HG02870 (cell line): Measurements from ENCODE around the gene ZSWIM7.
"Not testable (repeated sequence)": the region's sequence is repeated elsewhere in the genome, so short reads cannot be mapped to it uniquely, and the experiment has no call there.

ENCODE experiments used
- ATAC-seq: cut with Tn5 transposase; IDR thresholded peaks from one replicate; pipeline ENCODE4 v1.9.1; 2021; ENCODE audit warnings: mild to moderate bottlenecking, moderate library complexity; ENCODE audit not compliant: unreplicated experiment

ZSWIM7 gene

DNA sequence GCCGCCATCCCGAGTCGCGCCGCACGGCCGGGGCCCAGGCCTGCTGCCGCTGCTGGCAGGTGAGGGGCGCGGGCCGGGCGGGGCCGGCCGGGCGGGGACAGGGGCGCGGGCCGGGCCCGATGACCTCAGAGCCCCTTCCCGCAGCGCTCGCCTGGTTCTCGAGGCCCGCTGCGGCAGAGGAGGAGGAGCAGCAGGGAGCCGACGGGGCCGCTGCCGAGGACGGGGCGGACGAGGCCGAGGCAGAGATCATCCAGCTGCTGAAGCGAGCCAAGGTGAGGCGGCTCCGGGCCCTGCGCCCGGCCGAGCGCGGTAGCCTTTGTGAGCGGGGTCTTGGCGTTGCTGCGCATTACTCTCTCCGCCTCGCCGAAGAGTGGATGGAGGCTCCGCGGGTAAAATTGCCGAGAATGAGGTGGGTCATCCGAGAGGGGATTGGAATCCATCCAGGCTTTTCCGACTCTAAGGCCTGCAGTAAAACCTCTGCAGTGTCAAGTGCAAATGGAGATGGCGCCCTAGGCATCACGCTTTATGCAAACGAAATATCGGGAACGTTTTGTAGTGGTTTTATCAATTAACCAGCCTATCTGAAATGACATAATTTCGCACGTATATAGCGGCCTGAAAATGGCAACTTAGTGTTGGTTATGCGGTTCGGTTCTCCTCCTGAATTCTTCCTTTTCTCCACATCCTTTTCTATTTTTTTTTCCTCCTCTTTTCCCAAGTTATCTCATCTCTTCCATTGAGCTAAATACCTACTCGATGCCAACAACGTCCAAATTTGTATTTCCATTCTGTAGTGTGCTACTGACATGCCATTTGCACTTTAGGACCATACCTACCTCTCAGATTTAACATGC lies 697 bp upstream of the ZSWIM7 start:
- peak; percentile 31 for ATAC-seq

DNA sequence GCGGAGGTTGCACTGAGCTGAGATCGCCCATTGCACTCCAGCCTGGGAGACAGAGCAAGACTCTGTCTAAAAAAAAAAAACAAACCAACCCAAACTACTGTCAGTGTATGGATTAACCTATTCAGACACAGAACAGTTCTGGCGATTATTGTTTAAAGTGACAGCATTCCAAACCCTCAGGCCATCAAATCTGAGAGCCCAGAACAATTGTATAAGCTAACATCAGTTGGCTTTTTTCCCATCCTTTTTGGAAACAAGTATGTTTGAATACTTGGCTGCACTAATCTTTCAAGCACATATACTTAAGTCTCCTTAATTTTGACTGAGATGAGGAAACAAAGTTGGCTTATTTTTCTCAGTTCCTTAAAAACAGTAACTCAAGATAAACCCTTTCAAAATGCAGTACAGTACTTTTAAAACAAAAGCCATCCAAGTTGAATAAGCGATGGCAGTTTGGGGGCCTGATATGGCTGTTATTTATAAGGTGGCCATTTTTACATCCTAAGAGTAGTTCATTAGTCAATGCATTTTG lies 1.4 kb downstream of the ZSWIM7 start:
- ATAC-seq: no peak

GRCh38 chr17:15996322-15996721 lies 3.2 kb downstream of the ZSWIM7 start:
- no peak for ATAC-seq

DNA sequence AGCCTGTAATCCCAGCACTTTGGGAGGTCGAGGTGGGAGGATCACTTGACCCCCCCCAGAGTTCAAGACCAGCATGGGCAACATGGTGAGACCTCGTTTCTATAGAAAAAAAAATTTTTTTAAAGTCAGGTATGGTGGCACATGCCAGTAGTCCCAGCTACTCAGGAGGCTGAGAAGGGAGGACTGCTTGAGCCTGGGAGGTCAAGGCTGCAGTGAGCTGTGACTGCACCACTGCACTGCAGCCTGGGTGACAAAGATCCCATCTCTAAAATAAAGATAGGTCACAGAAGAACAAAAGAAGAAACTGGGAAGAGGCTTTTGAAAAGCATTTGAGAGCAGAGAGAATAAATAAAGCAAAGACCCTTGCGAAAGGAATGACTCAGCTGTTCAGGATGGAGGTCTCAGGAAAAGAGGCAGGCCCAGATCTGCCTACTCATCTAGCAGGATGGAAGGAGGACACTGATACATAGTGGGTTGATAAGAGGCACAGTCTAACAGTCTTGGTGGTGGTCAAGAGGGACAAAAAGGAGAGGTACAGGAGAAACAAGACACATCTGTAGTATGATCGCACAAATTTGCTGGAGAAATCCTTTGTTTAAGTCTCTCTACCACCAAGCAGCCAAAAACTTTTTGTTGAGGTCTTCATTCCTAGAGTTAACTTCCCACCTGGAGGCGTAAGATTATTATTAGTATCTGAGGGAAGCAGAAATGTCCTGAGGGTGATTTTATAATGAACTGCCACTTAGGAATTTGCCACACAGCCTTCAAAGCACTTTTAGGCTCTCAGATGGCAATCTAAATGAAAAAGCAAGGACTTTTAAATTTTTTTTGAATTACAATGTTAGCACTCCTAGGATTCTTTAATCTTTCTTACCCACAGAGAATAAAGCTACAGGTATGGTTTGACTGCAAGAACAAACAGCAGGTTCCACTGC lies 17.6 kb downstream of the ZSWIM7 start:
- ATAC-seq: no peak

DNA sequence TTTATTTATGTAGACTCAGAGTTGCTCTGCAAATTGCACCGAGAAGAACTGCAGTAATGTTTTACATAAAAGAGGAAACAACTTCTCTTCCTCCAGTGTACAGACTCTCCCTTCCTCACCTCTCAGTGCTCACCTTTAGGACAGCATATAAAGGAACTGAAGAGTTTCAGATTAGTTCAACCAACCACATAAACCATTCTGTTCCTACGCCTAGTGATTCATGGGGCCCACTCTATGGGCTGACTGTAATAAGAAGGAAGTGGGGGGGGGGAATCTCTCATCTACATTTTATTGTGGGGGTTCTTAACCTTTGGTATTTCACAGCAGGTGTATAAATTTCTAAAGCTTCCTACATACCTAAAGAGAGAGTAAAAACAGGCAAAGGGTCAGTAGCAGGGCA lies 18.3 kb downstream of the ZSWIM7 start:
- ATAC-seq: peak; percentile 95

- not testable (repeated sequence) for ATAC-seq
Observed at GRCh38 chr17:15979013-15979412, 20.5 kb downstream of the ZSWIM7 start.

DNA sequence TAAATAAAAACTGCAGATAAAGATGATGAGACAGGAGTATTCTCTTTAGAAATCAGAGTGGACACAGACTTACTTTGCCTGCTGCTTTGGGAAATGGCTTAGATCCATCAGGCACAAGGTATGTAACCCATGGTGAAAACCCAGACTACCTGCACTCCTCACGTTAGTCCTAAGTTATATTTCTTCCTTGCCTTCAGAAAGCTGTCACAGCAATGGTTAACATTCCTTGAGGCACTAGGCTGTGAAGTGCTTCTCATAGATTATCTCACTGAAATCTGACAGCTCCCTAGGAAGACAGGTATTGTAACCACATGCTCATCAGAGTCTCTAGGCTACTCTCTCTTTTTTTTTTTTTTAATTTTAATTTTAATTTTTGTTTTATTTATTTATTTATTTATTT lies 20.9 kb downstream of the ZSWIM7 start:
- no peak for ATAC-seq

DNA sequence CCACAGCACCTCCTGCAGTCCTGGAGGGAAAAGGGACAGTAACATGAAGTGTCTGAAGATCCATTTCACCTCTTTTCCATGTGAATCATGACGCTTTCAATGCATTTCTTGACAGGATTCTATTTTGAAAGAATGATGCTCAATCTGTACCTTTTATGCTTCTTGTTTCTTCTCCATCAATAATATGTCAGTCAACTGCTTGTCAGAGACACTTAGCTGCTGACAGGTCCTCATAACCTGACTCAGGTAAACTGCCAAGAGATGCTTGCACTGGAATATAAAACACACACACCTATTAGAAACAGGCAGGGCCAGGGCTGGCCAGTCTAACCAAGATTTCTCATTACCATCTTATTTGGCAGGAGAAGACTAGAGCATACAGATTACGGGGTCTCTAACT lies 21.6 kb downstream of the ZSWIM7 start:
- ATAC-seq: no peak

DNA sequence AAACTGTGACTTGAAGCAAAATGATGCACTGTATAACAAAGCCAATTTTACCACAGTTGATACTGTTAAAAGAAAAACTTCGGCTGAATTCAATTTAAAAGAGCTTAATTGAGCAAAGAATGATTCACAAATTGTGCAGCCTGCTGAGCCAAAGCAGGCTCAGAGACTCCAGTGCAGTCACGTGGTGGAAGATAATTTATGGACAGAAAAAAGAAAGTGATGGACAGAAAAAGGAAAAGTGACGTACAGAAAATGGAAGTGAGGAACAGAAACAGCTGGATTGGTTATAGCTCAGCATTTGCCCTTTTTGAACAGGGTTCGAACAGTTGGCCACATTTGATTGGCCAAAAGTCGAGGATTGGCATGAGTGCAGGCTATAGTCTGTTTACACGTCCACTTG lies 25.7 kb downstream of the ZSWIM7 start:
- no peak for ATAC-seq

DNA sequence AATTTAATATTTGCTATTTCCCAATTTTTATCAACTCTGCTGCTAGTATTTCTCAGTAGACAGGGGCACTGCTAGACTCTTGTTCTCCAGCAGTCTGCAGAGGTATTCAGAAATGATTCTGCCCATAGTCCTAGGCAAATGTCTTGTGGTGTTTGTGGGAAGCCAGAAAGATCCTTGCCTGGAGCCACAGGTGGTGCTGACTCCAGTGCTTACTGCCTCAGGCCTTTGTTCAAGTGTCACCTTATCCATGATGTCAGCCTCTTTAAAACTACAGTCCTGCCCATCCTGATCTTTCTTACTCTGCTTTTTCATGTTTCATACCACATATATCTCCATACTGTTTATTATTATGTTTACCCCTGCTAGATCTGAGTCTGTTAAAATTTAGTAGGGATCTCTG lies 26.5 kb downstream of the ZSWIM7 start:
- ATAC-seq: no peak

- ATAC-seq: no peak
Observed at GRCh38 chr17:15972497-15972951, 27.0 kb downstream of the ZSWIM7 start.

DNA sequence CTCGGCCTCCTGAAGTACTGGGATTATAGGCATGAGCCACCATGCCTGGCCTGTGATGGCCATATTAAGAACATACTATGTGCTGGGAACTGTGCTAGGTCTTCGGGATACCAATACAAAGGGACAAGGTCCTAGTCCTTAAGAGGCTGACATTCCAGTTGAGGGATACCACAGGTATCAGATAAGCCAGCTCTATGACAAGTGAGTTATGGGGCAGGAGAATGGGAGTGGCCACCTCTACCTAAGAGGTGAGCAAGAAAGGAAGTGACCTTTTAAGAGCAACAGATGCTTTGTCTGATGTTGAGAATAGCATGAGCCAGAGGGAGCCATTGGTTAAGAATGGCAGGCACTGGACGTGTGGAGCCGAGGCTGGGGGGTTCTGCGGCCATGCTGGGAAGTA lies 27.6 kb downstream of the ZSWIM7 start:
- ATAC-seq: no peak

DNA sequence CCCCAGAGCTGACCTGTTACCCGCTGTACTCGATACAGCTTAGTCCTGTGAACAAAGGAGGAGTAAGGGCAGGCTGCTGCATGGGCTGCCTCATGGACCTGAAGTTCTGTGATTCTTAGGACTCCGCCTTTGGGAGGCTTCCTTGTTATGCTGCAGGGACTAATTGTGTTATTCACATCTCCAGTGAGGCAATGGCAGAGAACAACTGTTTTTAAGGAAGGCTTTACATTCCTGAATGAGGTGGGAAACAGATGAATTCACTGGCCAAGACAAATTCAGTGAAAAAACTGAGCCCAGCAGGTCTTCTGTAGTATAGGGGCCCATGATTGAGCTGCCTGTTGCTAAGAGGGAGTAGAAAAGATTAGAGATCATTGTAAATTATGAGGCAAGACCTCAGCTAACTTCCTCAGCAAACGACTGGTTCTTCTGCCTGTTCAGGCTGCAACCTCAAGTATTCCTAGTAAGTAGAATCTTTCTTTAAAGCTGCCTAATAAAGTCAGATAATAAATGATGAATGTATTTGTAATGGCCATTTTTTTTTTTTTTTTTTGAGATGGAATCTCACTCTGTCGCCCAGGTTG lies 28.3 kb downstream of the ZSWIM7 start:
- ATAC-seq: no peak

DNA sequence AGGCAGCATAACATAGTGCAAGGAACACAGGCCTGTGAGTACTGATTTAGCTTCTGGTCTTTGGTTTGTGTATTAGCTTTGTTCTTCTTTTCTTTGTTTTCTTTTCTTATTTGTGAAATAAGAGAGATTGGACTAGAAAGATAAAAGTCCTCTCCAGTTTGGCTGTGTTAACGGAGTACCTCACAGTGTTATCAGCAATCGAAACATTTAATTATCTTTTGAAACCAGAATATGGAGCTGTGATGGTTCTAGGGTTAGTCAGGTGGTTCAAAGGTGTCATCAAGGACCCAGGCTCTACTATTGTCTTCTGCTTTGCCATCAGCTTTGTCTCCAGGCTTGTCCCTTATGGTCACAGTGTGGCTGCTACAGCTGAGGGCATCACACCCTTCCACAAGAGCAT lies 29.0 kb downstream of the ZSWIM7 start:
- ATAC-seq: no peak

DNA sequence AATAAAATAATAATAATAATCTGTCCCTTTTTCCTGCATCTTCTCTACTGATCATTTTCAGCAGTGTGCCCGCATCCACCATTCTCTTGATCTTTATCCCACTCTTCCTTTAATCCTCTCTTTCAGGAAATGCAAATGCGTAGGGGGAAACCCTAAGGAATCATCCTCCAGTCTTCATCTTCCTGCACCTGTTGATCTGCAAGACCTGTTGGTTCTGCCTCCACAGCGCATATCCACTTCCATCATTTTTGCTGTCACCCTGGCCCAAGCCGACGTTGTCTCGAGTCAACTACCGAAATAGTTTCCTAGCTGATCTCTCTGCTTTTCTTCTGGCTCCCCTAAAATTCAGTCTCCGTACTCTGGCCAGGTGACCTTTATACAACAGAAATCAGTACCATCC lies 30.0 kb downstream of the ZSWIM7 start:
- no peak for ATAC-seq

DNA sequence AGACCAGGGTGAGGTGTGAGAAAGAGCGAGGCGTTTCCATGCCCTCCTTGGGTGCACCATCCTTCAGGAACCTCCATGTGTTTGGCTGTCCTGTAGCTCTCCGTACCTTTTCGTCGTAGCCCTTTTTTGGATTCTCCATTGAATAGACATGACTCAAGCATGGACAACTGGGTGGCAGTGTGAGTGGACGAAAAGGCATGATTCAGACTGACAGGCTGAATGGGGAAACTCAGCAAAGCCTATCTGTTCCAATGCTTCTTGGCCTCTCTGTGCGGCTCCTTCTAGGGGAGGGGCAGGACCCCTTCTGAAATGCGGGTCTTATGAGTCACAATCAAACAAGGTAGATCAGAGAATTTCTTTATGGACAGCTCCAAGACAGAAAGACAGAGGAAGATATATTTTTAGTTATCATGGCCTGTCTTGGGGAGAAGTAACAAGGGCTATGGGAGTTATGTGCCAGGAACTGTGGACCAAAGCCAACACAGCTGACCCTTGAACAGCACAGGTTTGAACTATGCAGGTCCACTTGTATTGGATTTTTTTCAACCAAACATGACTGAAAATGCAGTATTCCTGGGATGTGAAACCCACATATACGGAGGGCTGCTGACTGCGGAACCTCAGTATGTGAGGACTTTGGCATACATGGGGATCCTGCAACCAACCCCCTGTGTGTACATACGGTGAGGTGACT lies 31.7 kb downstream of the ZSWIM7 start:
- no peak for ATAC-seq

- ATAC-seq: no peak
Observed at GRCh38 chr17:15966879-15967248, 32.6 kb downstream of the ZSWIM7 start.

GRCh38 chr17:15966183-15966878 lies 33.2 kb downstream of the ZSWIM7 start:
- no peak for ATAC-seq

GRCh38 chr17:15965528-15965927 lies 34.0 kb downstream of the ZSWIM7 start:
- no peak for ATAC-seq

DNA sequence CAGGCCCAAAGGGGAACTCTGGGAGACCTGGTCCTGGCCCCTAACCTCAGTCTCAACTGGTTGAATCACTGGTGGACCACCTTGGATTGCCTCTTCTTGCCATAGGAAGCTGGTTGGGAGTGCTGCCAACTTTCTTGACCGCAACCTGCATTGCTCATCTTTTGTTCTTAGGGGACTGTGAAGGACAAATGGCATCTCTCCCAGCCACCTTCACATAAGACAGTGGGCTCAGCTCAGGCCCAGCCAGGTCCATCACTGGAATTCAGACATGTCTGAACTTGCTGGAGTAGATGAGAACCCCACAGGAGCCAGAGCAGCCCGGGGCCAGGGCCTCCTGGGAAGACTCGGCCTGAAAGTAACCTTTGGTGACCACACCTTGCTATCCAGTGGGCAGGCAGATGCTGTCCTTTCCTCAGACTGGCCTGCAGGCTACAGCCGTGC lies 35.8 kb downstream of the ZSWIM7 start:
- no peak for ATAC-seq
